Heart right ventricle (tissue), 16 donors: ENCODE measurements around the gene FGFRL1. TPM values are rescaled to one million over a fixed set of nuclear protein-coding genes. Genes with fewer than 3 reads are reported as not detected.

Experiments
- ATAC-seq, 8 donors: fragments of 200-7000 bp; cut with Tn5 transposase; one replicate each; pipeline ENCODE4 v1.9.1; 2020; ENCODE audit warnings: mild to moderate bottlenecking in 8 of 8, moderate library complexity in 8 of 8, moderate number of reproducible peaks in 1 of 8
- DNase-seq, 2 donors: peaks; one replicate each; pipeline ENCODE4 v3.0.0-alpha.2; 2020
- H3K27ac ChIP-seq, 10 donors: fragments of 200-600 bp; sonication (generic) in 2 of 10; one replicate each; pipeline versions ENCODE4 v1.5.0 to v1.8.0; 2020 to 2022; ENCODE audit warnings: mild to moderate bottlenecking in 3 of 10
- H3K27me3 ChIP-seq, 7 donors: fragments of 200-600 bp; one replicate each; pipeline ENCODE4 v1.8.0; 2021 to 2022; ENCODE audit warnings: mild to moderate bottlenecking in 2 of 7
- H3K36me3 ChIP-seq, 9 donors: fragments of 200-600 bp; sonication (generic) in 1 of 9; one replicate each; pipeline versions ENCODE4 v1.5.0 to v1.8.0; 2020 to 2022; ENCODE audit warnings: mild to moderate bottlenecking in 2 of 9
- H3K4me1 ChIP-seq, 9 donors: fragments of 200-600 bp; sonication (generic) in 1 of 9; one replicate each; pipeline versions ENCODE4 v1.5.0 to v1.8.0; 2020 to 2022; ENCODE audit warnings: mild to moderate bottlenecking in 4 of 9
- H3K4me3 ChIP-seq, 10 donors: fragments of 200-600 bp; sonication (generic) in 2 of 10; one replicate each; pipeline versions ENCODE4 v1.5.0 to v1.8.0; 2020 to 2022; ENCODE audit warnings: mild to moderate bottlenecking in 7 of 10, moderate library complexity in 2 of 10
- H3K9me3 ChIP-seq, 11 donors: fragments of 200-600 bp in 10 of 11; sonication (generic) in 2 of 11; one replicate each; pipeline versions ENCODE4 v1.5.0 to v1.8.0; 2013 to 2022; ENCODE audit warnings: mild to moderate bottlenecking in 2 of 11, control low read depth in 1 of 11, moderate library complexity in 1 of 11
- CTCF ChIP-seq, 9 donors: fragments of 200-600 bp; sonication (generic) in 2 of 9; IDR thresholded peaks; one replicate each; pipeline versions ENCODE4 v1.5.0 to v1.8.0; 2021 to 2022; ENCODE audit warnings: antibody characterized with exemption in 9 of 9, mild to moderate bottlenecking in 5 of 9, moderate library complexity in 1 of 9
- WGBS, 2 donors: extraction: QIAGEN DNeasy Blood & Tissue Kit; methylation state at CpG; one replicate each; pipeline ENCODE4 v1.1.7; 2013; ENCODE audit warnings: inconsistent platforms in 1 of 2; 5-methylcytosine and 5-hydroxymethylcytosine counted together
- intact Hi-C, 10 donors: fragments of 100-400 bp; cut with DNase I; formaldehyde crosslinking; loops; one replicate each; pipeline versions ENCODE4 v1.11.1 to v1.14.2; 2022
- polyA plus RNA-seq, 2 donors: library from polyadenylated mRNA; stranded (reverse); fragments of 200-250 nt; gene quantifications; one replicate each; pipeline ENCODE4 v1.2.3, GENCODE V29; 2013
- total RNA-seq, 10 donors: library from RNA; stranded (reverse); fragmentation: NEBNext Ultra II Directional in 3 of 10; extraction: Animal tissue kit (Norgen Biotek cat#: 25700) in 3 of 10; gene quantifications; one replicate each; pipeline versions ENCODE4 v1.2.1 to v1.2.4, GENCODE V29; 2021 to 2023
- donor health status: Arrhythmogenic right ventricular cardiomyopathy.
- donor health status: ischemic (EF 13 %, LVEDD 7.1; RV severe dilation, severe dysfunction).
- donor health status: healthy with polysubstance abuse.
- donor health status: DM: no; HTN: yes; CAD: no.
- donor health status: DM: no; HTN: no; CAD: no.
- donor health status: ischemic (EF 25% LVEDD 6.9; RV normal size, moderate dysfunction).
- donor health status: ischemic (EF 25% LVEDD 5.7; RV mildly dilated, moderate dysfunction).
- donor health status: healthy.
- donor health status: DM: yes; HTN: yes; CAD: no.
- donor health status: Ischemic cardiomyopathy.
- donor health status: ischemic (EF 35%, LVEDD 5.7; RV mildly dilated, moderate dysfunction).
- donor health status: nonischemic (EF 11% LVEDD 7.7; RV severe dilation, severe dysfunction).
- donor health status: DM: yes; HTN: yes; CAD: no.
- donor health status: PGD.
- donor health status: ischemic (EF 29% LVEDD 5.4; RV normal size, mild dysfunction).
- donor health status: nonischemic (EF 23%, LVEDD 6.1; RV moderate dilation, normal function).

Gene FGFRL1
- total and polyA plus RNA-seq, 12 donors = 17.1 to 36.6 (median 26.0) TPM

GRCh38 chr4:1055721-1056590 is 44.5 kb downstream of the FGFRL1 start:
- peaks cover 0 to 22% (median 9%) of the 10 kb centered on the region in 9 donors for H3K4me1 ChIP-seq
- TF ChIP-seq CTCF (IDR thresholded peaks at IDR 0.05) = no peak
- intact Hi-C loops = no loop called here
- H3K27ac ChIP-seq = peak overlapping the region in 1 of 10 donors; percentile 56
- 48 to 50% methylated on average over 34 of the region's 34 CpGs for WGBS, 2 donors
- ATAC-seq = peak; percentile 18 to 62 (median 40)
- no peak for DNase-seq
- H3K4me3 ChIP-seq = peak overlapping the region in 7 of 10 donors; percentile 22 to 43 (median 34)
- H3K9me3 ChIP-seq = no peaks in the 10 kb centered on the region
- no peaks in the 10 kb centered on the region for H3K36me3 ChIP-seq
- peaks cover 0 to 73% (median 52%) of the 10 kb centered on the region in 7 donors for H3K27me3 ChIP-seq

GRCh38 chr4:1056671-1057402 is 45.4 kb downstream of the FGFRL1 start:
- ATAC-seq = no peak
- Histone ChIP-seq H3K27me3 (peaks cover 0 to 77% (median 59%) of the 10 kb centered on the region in 7 donors), H3K9me3 (no peaks in the 10 kb centered on the region), H3K36me3 (no peaks in the 10 kb centered on the region), H3K4me3 (no peak overlapping the region), H3K27ac (no peak overlapping the region), H3K4me1 (peaks cover 0 to 22% (median 9%) of the 10 kb centered on the region in 9 donors)
- no peak for TF ChIP-seq CTCF (IDR thresholded peaks at IDR 0.05)
- 83 to 88% methylated on average over 28 of the region's 28 CpGs for WGBS, 2 donors
- intact Hi-C loops = no loop called here
- DNase-seq = no peak

GRCh38 chr4:1057403-1057745 is 45.9 kb downstream of the FGFRL1 start:
- WGBS, 2 donors = 85 to 91% methylated on average over 7 of the region's 7 CpGs
- Histone ChIP-seq H3K36me3 (no peaks in the 10 kb centered on the region), H3K4me3 (no peak overlapping the region), H3K27me3 (peaks cover 0 to 74% (median 56%) of the 10 kb centered on the region in 7 donors), H3K4me1 (peaks cover 0 to 22% (median 9%) of the 10 kb centered on the region in 9 donors), H3K27ac (no peak overlapping the region), H3K9me3 (no peaks in the 10 kb centered on the region)
- TF ChIP-seq CTCF (IDR thresholded peaks at IDR 0.05) = no peak
- intact Hi-C loops = no loop called here
- DNase-seq (no peak), ATAC-seq (no peak)

- ATAC-seq (peak; percentile 65 to 88 (median 81)), DNase-seq (no peak)
- Histone ChIP-seq H3K4me3 (no peak overlapping the region), H3K36me3 (no peaks in the 10 kb centered on the region), H3K4me1 (peaks cover 0 to 18% (median 7%) of the 10 kb centered on the region in 9 donors), H3K27ac (no peak overlapping the region), H3K9me3 (no peaks in the 10 kb centered on the region), H3K27me3 (peaks cover 0 to 69% (median 54%) of the 10 kb centered on the region in 7 donors)
- TF ChIP-seq CTCF (IDR thresholded peaks at IDR 0.05) = no peak
- intact Hi-C loops = no loop called here
- WGBS, 2 donors = 46 to 52% methylated on average over 35 of the region's 35 CpGs
Measured at GRCh38 chr4:1058198-1058996, 47.0 kb downstream of the FGFRL1 start.
